HCT116 (cell line): ENCODE data around the gene SARS2. TPM values are rescaled to one million over a fixed set of nuclear protein-coding genes. Genes with fewer than 3 reads are reported as not detected.
A peak's percentile ranks its signal among the peaks of the same experiment; 100 is the strongest.

Experiments
- ATAC-seq: fragments of 200-7000 bp; cut with Tn5 transposase; 2 replicates; pipeline ENCODE4 v1.9.1; 2020; ENCODE audit warnings: mild to moderate bottlenecking, moderate library complexity
- BruUV-seq: library from RNA; stranded (reverse); fragments of 400-500 nt; replicated peaks from 2 replicates; lab custom pipeline; 2021; lab: Mats Ljungman, UMichigan
- CTCF ChIA-PET: fragments of 300-600 bp; sonication (Branson Sonifier 250); formaldehyde crosslinking; loops from one replicate; lab custom pipeline; 2021; ENCODE audit warnings: antibody characterized with exemption; lab: Charles Lee
- POLR2A ChIA-PET: fragments of 300-600, 350-600 bp; sonication (Branson Sonifier 250); formaldehyde crosslinking; loops from one replicate; lab custom pipeline; 2021; ENCODE audit warnings: antibody characterized with exemption; lab: Charles Lee
- RAD21 ChIA-PET, 2 experiments: fragments of 300-600 bp; sonication (Branson Sonifier 250); formaldehyde crosslinking; loops; one replicate each; lab custom pipeline; 2023; ENCODE audit warnings: low total read pairs in 2 of 2; ENCODE audit not compliant: uncharacterized antibody in 2 of 2, unreplicated experiment in 2 of 2, low non-redundant PET in 1 of 2; lab: Charles Lee
- DNase-seq: peaks from one replicate; pipeline ENCODE4 v3.0.0-alpha.2; 2010; ENCODE audit warnings: low read depth, low spot score
- H2AFZ ChIP-seq: fragments of 200-600 bp; shearing (Covaris generic), sonication (generic); 2 replicates; pipeline ENCODE4 v1.6.1; 2017; ENCODE audit warnings: low read depth, mixed run types, mixed read lengths, antibody characterized with exemption, low read length; ENCODE audit not compliant: poor library complexity, severe bottlenecking
- H3K27ac ChIP-seq: 2 replicates; pipeline ENCODE4 v1.5.1; 2012; ENCODE audit warnings: low read depth, low read length
- H3K27me3 ChIP-seq: fragments of 200-600 bp; sonication (generic); 2 replicates; pipeline ENCODE4 v1.6.1; 2016; ENCODE audit warnings: mixed run types, low read length, mixed read lengths; ENCODE audit not compliant: insufficient read depth
- H3K36me3 ChIP-seq, 2 experiments: fragments of 200-500 bp in 1 of 2; fragments of 200-600 bp in 1 of 2; sonication (Bioruptor generic) in 1 of 2; sonication (generic) in 1 of 2; 2 replicates each; pipeline versions ENCODE4 v1.5.1 to v1.6.1; 2014 to 2016; ENCODE audit warnings: low read length in 2 of 2, inconsistent platforms in 1 of 2, mixed read lengths in 1 of 2, mixed run types in 1 of 2; ENCODE audit not compliant: insufficient read depth in 2 of 2, control insufficient read depth in 1 of 2
- H3K4me1 ChIP-seq, 2 experiments: fragments of 200-600 bp in 1 of 2; sonication (generic) in 1 of 2; 2 replicates each; pipeline versions ENCODE4 v1.5.1 to v1.6.1; 2012 to 2017; ENCODE audit warnings: low read length in 2 of 2, inconsistent platforms in 1 of 2, mild to moderate bottlenecking in 1 of 2, mixed read lengths in 1 of 2, mixed run types in 1 of 2, moderate library complexity in 1 of 2; ENCODE audit not compliant: insufficient read depth in 2 of 2, control insufficient read depth in 1 of 2
- H3K4me2 ChIP-seq: fragments of 200-600 bp; sonication (generic); 2 replicates; pipeline ENCODE4 v1.6.1; 2017; ENCODE audit warnings: mixed run types, low read length, mixed read lengths
- H3K4me3 ChIP-seq, 2 experiments: fragments of 200-600 bp in 1 of 2; sonication (generic) in 1 of 2; replicated peaks in 1 of 2; 2 replicates each; pipeline ENCODE4 v1.5.1; 2011 to 2016; ENCODE audit warnings: low read length in 2 of 2, control low read depth in 1 of 2, low read depth in 1 of 2, mild to moderate bottlenecking in 1 of 2, mixed read lengths in 1 of 2, mixed run types in 1 of 2
- H3K79me2 ChIP-seq: fragments of 200-600 bp; sonication (generic); 2 replicates; pipeline ENCODE4 v1.6.1; 2017; ENCODE audit warnings: mild to moderate bottlenecking, mixed run types, low read length, moderate library complexity, mixed read lengths; ENCODE audit not compliant: insufficient read depth
- H3K9ac ChIP-seq: fragments of 200-600 bp; sonication (generic); 2 replicates; pipeline ENCODE4 v1.6.1; 2016; ENCODE audit warnings: low read length, mixed read lengths
- H3K9me2 ChIP-seq: fragments of 200-600 bp; sonication (generic), shearing (Covaris generic); 2 replicates; pipeline ENCODE4 v1.6.1; 2017; ENCODE audit warnings: mixed run types, mild to moderate bottlenecking, moderate library complexity; ENCODE audit not compliant: insufficient read depth
- H3K9me3 ChIP-seq, 2 experiments: fragments of 200-500 bp in 1 of 2; fragments of 200-600 bp in 1 of 2; sonication (Bioruptor generic) in 1 of 2; sonication (generic) in 1 of 2; 2 replicates each; pipeline ENCODE4 v1.6.1; 2014 to 2017; ENCODE audit warnings: low read length in 2 of 2, mixed read lengths in 2 of 2, inconsistent platforms in 1 of 2, low read depth in 1 of 2, mild to moderate bottlenecking in 1 of 2, mixed run types in 1 of 2, moderate library complexity in 1 of 2; ENCODE audit not compliant: control insufficient read depth in 1 of 2, insufficient read depth in 1 of 2
- H4K20me1 ChIP-seq: fragments of 200-600 bp; sonication (generic), shearing (Covaris generic); 2 replicates; pipeline ENCODE4 v1.6.1; 2017; ENCODE audit warnings: mixed run types, mild to moderate bottlenecking, moderate library complexity; ENCODE audit not compliant: insufficient read depth
- CBX3 ChIP-seq: IDR thresholded peaks from 2 replicates; pipeline ENCODE4 v1.6.1; 2012; ENCODE audit warnings: low read depth
- JUND ChIP-seq: IDR thresholded peaks from 2 replicates; pipeline ENCODE4 v1.6.1; 2012
- RAD21 ChIP-seq: IDR thresholded peaks from 2 replicates; pipeline ENCODE4 v1.6.1; 2012; ENCODE audit warnings: low read depth, mild to moderate bottlenecking
- YY1 ChIP-seq: IDR thresholded peaks from 2 replicates; pipeline ENCODE4 v1.6.1; 2011; ENCODE audit warnings: low read length, low read depth, moderate library complexity, mild to moderate bottlenecking; ENCODE audit not compliant: insufficient replicate concordance; ENCODE audit errors: extremely low read depth
- ZFX ChIP-seq: fragments of 450-650 bp; IDR thresholded peaks from 2 replicates; pipeline ENCODE4 v1.6.1; 2017
- intact Hi-C: fragments of 100-400 bp; cut with micrococcal nuclease; formaldehyde crosslinking; loops from 2 replicates; pipeline ENCODE4 v1.10.0; 2022
- total RNA-seq: library from RNA; stranded (reverse); gene quantifications from one replicate; pipeline ENCODE4 v1.2.1, GENCODE V29; 2021; ENCODE audit not compliant: unreplicated experiment

SARS2 gene
- total RNA-seq, 1 experiment from 2014 or later = 58.2 TPM

DNA sequence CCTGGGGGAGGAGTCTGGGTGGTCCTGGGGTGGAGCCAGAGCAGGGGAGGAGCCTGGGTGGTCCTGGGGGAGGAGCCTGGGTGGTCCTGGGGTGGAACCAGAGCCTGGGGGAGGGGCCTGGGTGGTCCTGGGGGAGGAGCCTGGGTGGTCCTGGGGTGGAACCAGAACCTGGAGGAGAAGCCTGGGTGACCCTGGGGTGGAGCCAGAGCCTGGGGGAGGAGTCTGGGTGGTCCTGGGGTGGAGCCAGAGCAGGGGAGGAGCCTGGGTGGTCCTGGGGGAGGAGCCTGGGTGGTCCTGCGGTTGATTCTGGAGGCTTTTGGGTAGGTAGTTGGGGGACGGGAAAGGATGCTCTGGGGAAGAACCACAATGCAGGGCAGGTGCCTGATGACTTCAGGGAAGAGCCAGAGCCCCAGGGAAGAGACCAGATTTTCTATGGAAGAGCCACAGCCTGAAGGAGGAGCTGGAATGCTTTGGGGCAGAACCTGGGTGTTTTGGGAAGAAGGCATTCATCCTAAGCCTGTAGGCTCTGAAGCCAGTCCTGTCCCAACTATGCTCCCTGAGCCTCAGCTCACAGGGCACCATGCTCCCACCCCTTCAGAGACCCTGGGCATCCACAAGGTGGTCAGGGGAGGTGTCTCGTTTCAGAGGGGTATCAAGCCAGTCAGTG lies 15.1 kb upstream of the SARS2 start:
- Histone ChIP-seq H4K20me1 (no peaks in the 10 kb centered on the region), H3K27me3 (no peaks in the 10 kb centered on the region), H3K4me2 (no peak overlapping the region), H3K9ac (no peak overlapping the region), H3K27ac (no peak overlapping the region), H3K9me2 (no peaks in the 10 kb centered on the region), H3K4me1 (no peaks in the 10 kb centered on the region), H3K36me3 (no peaks in the 10 kb centered on the region), H3K4me3 (no peak overlapping the region), H3K79me2 (no peaks in the 10 kb centered on the region), H3K9me3 (no peaks in the 10 kb centered on the region), H2AFZ (no peak overlapping the region)
- no peak for TF ChIP-seq CBX3
- intact Hi-C loops = no loop called here
- ATAC-seq (peak; percentile 57), DNase-seq (no peak)
- RAD21 ChIA-PET = no interaction called here
- POLR2A ChIA-PET = no interaction called here
- CTCF ChIA-PET = no interaction called here
- no TSS peak for BruUV-seq

DNA sequence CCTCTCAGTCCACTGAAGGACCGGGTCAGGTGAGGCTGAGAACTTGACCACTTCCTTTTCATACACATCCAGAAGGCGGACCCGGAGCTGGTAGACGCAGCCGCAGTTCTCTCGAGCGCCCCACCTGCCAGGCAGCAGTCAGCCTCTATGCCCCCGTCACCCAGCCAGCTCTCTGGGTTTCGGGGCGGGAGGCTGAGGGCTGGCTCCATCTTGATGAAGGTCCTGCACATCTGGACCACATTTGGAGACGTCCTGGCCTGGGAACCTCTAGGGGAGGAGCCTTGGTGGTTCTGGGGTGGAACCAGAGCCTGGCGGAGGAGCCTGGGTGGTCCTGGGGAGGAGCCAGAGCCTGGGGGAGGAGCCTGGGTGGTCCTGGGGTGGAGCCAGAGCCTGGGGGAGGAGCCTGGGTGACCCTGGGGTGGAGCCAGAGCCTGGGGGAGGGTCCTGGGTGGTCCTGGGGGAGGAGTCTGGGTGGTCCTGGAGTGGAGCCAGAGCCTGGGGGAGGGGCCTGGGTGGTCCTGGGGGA lies 14.5 kb upstream of the SARS2 start:
- no peaks in the 10 kb centered on the region for H3K79me2 ChIP-seq
- TF ChIP-seq ZFX (no peak), RAD21 (no peak), YY1 (no peak), JUND (no peak)
- no peaks in the 10 kb centered on the region for H4K20me1 ChIP-seq
- no peaks in the 10 kb centered on the region for H3K9me3 ChIP-seq
- ATAC-seq = peak; percentile 61
- H3K36me3 ChIP-seq = no peaks in the 10 kb centered on the region
- no peak overlapping the region for H3K9ac ChIP-seq
- H3K27ac ChIP-seq = no peak overlapping the region
- no TSS peak for BruUV-seq
- RAD21 ChIA-PET = interaction anchor here in 1 of 2 experiments (0.7 kb wide), 1 partner anchor 27 kb away, joined by 3 read pairs; no protein-coding TSS in a partner anchor
- H2AFZ ChIP-seq = no peak overlapping the region
- DNase-seq = no peak
- H3K27me3 ChIP-seq = no peaks in the 10 kb centered on the region
- no peak overlapping the region for H3K4me2 ChIP-seq
- CTCF ChIA-PET = no interaction called here
- POLR2A ChIA-PET = no interaction called here
- no peaks in the 10 kb centered on the region for H3K4me1 ChIP-seq
- intact Hi-C loops = no loop called here
- H3K9me2 ChIP-seq = no peaks in the 10 kb centered on the region
- no peak overlapping the region for H3K4me3 ChIP-seq
